ENCODE measurements around the gene ENGASE. TPM values are rescaled to one million over a fixed set of nuclear protein-coding genes. Genes with fewer than 3 reads are reported as not detected.

The ENGASE gene, protein sequence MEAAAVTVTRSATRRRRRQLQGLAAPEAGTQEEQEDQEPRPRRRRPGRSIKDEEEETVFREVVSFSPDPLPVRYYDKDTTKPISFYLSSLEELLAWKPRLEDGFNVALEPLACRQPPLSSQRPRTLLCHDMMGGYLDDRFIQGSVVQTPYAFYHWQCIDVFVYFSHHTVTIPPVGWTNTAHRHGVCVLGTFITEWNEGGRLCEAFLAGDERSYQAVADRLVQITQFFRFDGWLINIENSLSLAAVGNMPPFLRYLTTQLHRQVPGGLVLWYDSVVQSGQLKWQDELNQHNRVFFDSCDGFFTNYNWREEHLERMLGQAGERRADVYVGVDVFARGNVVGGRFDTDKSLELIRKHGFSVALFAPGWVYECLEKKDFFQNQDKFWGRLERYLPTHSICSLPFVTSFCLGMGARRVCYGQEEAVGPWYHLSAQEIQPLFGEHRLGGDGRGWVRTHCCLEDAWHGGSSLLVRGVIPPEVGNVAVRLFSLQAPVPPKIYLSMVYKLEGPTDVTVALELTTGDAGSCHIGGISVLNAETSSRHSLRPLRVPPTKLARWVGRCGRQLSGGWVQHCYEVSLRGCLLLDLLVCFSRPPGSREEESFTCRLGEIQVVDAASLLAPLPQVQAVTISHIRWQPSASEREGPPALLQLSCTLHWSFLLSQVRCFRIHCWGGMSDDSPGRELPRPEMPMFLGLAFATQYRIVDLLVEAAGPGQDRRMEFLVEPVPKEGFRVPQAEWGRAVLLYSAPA
- polyA plus RNA-seq (2013, experiment 1 of 2): 17.4 TPM
- polyA plus RNA-seq (2013, experiment 2 of 2): 18.1 TPM

DNA sequence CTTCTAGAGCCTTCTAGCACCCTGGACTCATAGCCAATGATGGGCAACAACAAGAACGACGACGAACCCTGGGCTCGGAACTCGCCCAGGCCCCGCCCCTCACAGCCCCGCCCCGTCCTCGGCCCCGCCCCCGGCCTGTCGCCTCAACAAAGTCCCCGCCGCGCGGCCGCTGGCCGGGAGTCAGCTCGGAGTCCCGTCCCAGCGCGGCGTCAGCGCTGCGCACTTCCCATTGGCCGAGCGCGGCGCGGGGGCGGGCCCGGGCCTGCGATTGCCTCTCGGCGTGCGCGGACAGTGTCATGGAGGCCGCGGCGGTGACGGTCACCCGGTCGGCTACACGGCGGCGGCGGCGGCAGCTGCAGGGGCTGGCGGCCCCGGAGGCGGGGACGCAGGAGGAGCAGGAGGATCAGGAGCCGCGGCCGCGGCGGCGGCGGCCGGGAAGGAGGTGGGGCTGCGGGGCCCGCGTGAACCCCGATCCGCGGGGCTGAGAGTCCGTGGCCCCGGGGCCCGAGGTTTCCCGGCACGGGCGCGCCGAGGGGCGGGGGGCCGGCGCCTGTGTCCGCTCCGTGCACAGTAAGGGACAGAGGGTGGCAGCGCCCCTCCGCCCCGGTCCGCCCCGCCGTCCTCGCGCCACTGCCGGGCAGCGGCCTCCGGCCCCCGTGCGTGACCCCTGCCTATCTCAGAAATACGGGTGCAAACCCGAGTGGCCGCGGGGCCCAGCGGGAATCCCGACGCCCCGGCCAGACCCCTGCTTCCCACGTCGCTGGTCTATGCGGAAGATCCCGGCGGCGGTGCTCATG, at the start of gene ENGASE:
Gene ENGASE (plus strand): TSS at position 176 of the 797 bp plus-strand sequence. CDS start 121 bp downstream, at position 297.
- H3K14ac ChIP-seq (ENCODE audit: low read length): no peak within 1 kb of the TSS
- no peak within 1 kb of the TSS for H3K27ac ChIP-seq (replicated peaks; ENCODE audit: low read length)

GRCh38 chr17:79024901-79025737, 49.5 kb upstream of the ENGASE start:
- peak overlapping the region; percentile 81 for H3K23ac ChIP-seq (ENCODE audit: low read depth, low read length, poor library complexity)
- H2BK15ac ChIP-seq (ENCODE audit: low read length): peak overlapping the region; percentile 30
- DNase-seq (ENCODE audit: low spot score): no peak
- peak overlapping the region; percentile 48 for H4K91ac ChIP-seq (ENCODE audit: low read depth, low read length, poor library complexity)
- peaks cover 0 to 99% (median 15%) of the 10 kb centered on the region in 3 experiments for H3K27me3 ChIP-seq (ENCODE audit: control insufficient read depth in 3 of 3, insufficient read depth in 3 of 3, low read depth in 1 of 3, low read length in 3 of 3)
- H2AK5ac ChIP-seq (ENCODE audit: low read depth, low read length): peak overlapping the region; percentile 56
- peak overlapping the region; percentile 24 for H3K9ac ChIP-seq (ENCODE audit: low read depth, low read length, poor library complexity)
- H3K14ac ChIP-seq (ENCODE audit: low read length): no peak overlapping the region
- no peaks in the 10 kb centered on the region for H3K9me3 ChIP-seq (replicated peaks in 1 of 2; ENCODE audit: control insufficient read depth in 2 of 2, insufficient read depth in 1 of 2, low read depth in 1 of 2, low read length in 2 of 2)
- no peak overlapping the region for H3K4me3 ChIP-seq (ENCODE audit: low read length in 2 of 2)
- no peak overlapping the region for H4K8ac ChIP-seq (ENCODE audit: low read depth, low read length)
- peak overlapping the region; percentile 35 for H3K18ac ChIP-seq (ENCODE audit: low read length)
- no peak overlapping the region for H2BK12ac ChIP-seq (ENCODE audit: low read length)
- no peaks in the 10 kb centered on the region for H3K79me1 ChIP-seq (ENCODE audit: low read depth, low read length)
- WGBS, 2 donors (ENCODE audit: extremely low coverage in 2 of 2, insufficient read length in 2 of 2, insufficient replicate concordance in 1 of 2): no CpG with 5 or more reads among the region's 31 CpGs
- H2BK5ac ChIP-seq (ENCODE audit: low read length): peak overlapping the region; percentile 29
- H2BK120ac ChIP-seq (ENCODE audit: low read depth, low read length): no peak overlapping the region
- no peak overlapping the region for H3K27ac ChIP-seq (replicated peaks; ENCODE audit: low read length)
- no peaks in the 10 kb centered on the region for H3K36me3 ChIP-seq (replicated peaks in 1 of 2; ENCODE audit: control insufficient read depth in 2 of 2, insufficient read depth in 2 of 2, low read length in 2 of 2)
- H2AFZ ChIP-seq (ENCODE audit: low read length): no peak overlapping the region
- H3K4me2 ChIP-seq (ENCODE audit: insufficient read depth, low read length, poor library complexity, severe bottlenecking): peak overlapping the region; percentile 99
- peaks cover 5 to 10% of the 10 kb centered on the region in 2 donors for H3K4me1 ChIP-seq (ENCODE audit: control insufficient read depth in 2 of 2, insufficient read depth in 1 of 2, low read depth in 1 of 2, low read length in 2 of 2)
- H3K4ac ChIP-seq (ENCODE audit: low read length): no peak overlapping the region

More for the DNA sequence above, at the start of gene ENGASE:
- Histone ChIP-seq H3K4me3 (ENCODE audit: low read length in 2 of 2) (peak within 1 kb of the TSS; percentile 74 to 88), H4K91ac (ENCODE audit: low read depth, low read length, poor library complexity) (no peak within 1 kb of the TSS), H3K4me2 (ENCODE audit: insufficient read depth, low read length, poor library complexity, severe bottlenecking) (peak within 1 kb of the TSS; percentile 82), H3K79me1 (ENCODE audit: low read depth, low read length) (no peaks in the 10 kb centered on the region), H3K27me3 (ENCODE audit: control insufficient read depth in 3 of 3, insufficient read depth in 3 of 3, low read depth in 1 of 3, low read length in 3 of 3) (peaks cover 0 to 20% (median 2%) of the 10 kb centered on the region in 3 experiments), H2BK15ac (ENCODE audit: low read length) (no peak within 1 kb of the TSS), H3K36me3 (replicated peaks in 1 of 2; ENCODE audit: control insufficient read depth in 2 of 2, insufficient read depth in 2 of 2, low read length in 2 of 2) (peaks cover 11 to 12% of the 10 kb centered on the region in 2 donors), H2BK12ac (ENCODE audit: low read length) (no peak within 1 kb of the TSS), H2BK5ac (ENCODE audit: low read length) (no peak within 1 kb of the TSS), H4K8ac (ENCODE audit: low read depth, low read length) (no peak within 1 kb of the TSS), H3K18ac (ENCODE audit: low read length) (peak within 1 kb of the TSS; percentile 93), H3K4ac (ENCODE audit: low read length) (no peak within 1 kb of the TSS), H3K4me1 (ENCODE audit: control insufficient read depth in 2 of 2, insufficient read depth in 1 of 2, low read depth in 1 of 2, low read length in 2 of 2) (peaks cover 6% of the 10 kb centered on the region in 2 donors), H3K9ac (ENCODE audit: low read depth, low read length, poor library complexity) (peak within 1 kb of the TSS; percentile 90), H3K23ac (ENCODE audit: low read depth, low read length, poor library complexity) (no peak within 1 kb of the TSS), H2AFZ (ENCODE audit: low read length) (peak within 1 kb of the TSS; percentile 98), H3K9me3 (replicated peaks in 1 of 2; ENCODE audit: control insufficient read depth in 2 of 2, insufficient read depth in 1 of 2, low read depth in 1 of 2, low read length in 2 of 2) (peaks cover 0 to 2% of the 10 kb centered on the region in 2 donors), H2AK5ac (ENCODE audit: low read depth, low read length) (peak within 1 kb of the TSS; percentile 63), H2BK120ac (ENCODE audit: low read depth, low read length) (no peak within 1 kb of the TSS)
- WGBS, 2 donors (ENCODE audit: extremely low coverage in 2 of 2, insufficient read length in 2 of 2, insufficient replicate concordance in 1 of 2): no CpG with 5 or more reads among the region's 106 CpGs
- peak; percentile 94 for DNase-seq (ENCODE audit: low spot score)

- Histone ChIP-seq H3K36me3 (replicated peaks in 1 of 2; ENCODE audit: control insufficient read depth in 2 of 2, insufficient read depth in 2 of 2, low read length in 2 of 2) (no peaks in the 10 kb centered on the region), H3K27ac (replicated peaks; ENCODE audit: low read length) (no peak overlapping the region), H2BK12ac (ENCODE audit: low read length) (no peak overlapping the region), H3K23ac (ENCODE audit: low read depth, low read length, poor library complexity) (peak overlapping the region; percentile 39), H3K18ac (ENCODE audit: low read length) (no peak overlapping the region), H2AFZ (ENCODE audit: low read length) (no peak overlapping the region), H2BK15ac (ENCODE audit: low read length) (no peak overlapping the region), H3K79me1 (ENCODE audit: low read depth, low read length) (no peaks in the 10 kb centered on the region), H2BK120ac (ENCODE audit: low read depth, low read length) (no peak overlapping the region), H4K91ac (ENCODE audit: low read depth, low read length, poor library complexity) (no peak overlapping the region), H3K4me3 (ENCODE audit: low read length in 2 of 2) (no peak overlapping the region), H3K14ac (ENCODE audit: low read length) (no peak overlapping the region), H2AK5ac (ENCODE audit: low read depth, low read length) (no peak overlapping the region), H3K9ac (ENCODE audit: low read depth, low read length, poor library complexity) (no peak overlapping the region), H3K4me2 (ENCODE audit: insufficient read depth, low read length, poor library complexity, severe bottlenecking) (no peak overlapping the region), H3K4ac (ENCODE audit: low read length) (no peak overlapping the region), H4K8ac (ENCODE audit: low read depth, low read length) (no peak overlapping the region), H2BK5ac (ENCODE audit: low read length) (no peak overlapping the region), H3K4me1 (ENCODE audit: control insufficient read depth in 2 of 2, insufficient read depth in 1 of 2, low read depth in 1 of 2, low read length in 2 of 2) (peaks cover 5 to 10% of the 10 kb centered on the region in 2 donors), H3K27me3 (ENCODE audit: control insufficient read depth in 3 of 3, insufficient read depth in 3 of 3, low read depth in 1 of 3, low read length in 3 of 3) (peaks cover 0 to 86% (median 15%) of the 10 kb centered on the region in 3 experiments), H3K9me3 (replicated peaks in 1 of 2; ENCODE audit: control insufficient read depth in 2 of 2, insufficient read depth in 1 of 2, low read depth in 1 of 2, low read length in 2 of 2) (no peaks in the 10 kb centered on the region)
- DNase-seq (ENCODE audit: low spot score): no peak
- no CpG with 5 or more reads among the region's 16 CpGs for WGBS, 2 donors (ENCODE audit: extremely low coverage in 2 of 2, insufficient read length in 2 of 2, insufficient replicate concordance in 1 of 2)
Measured at GRCh38 chr17:79026376-79027273, 48.0 kb upstream of the ENGASE start.

All from neuronal stem cell (in vitro differentiated cells).